Measurements from ENCODE around the gene JRKL. TPM values are rescaled to one million over a fixed set of nuclear protein-coding genes. Genes with fewer than 3 reads are reported as not detected.

JRKL gene
- total and polyA plus RNA-seq, 2 of the 13 experiments (the other 11 are each of a cell fraction or from before 2014, with no cell fraction given): 3.2 to 4.5 TPM

DNA sequence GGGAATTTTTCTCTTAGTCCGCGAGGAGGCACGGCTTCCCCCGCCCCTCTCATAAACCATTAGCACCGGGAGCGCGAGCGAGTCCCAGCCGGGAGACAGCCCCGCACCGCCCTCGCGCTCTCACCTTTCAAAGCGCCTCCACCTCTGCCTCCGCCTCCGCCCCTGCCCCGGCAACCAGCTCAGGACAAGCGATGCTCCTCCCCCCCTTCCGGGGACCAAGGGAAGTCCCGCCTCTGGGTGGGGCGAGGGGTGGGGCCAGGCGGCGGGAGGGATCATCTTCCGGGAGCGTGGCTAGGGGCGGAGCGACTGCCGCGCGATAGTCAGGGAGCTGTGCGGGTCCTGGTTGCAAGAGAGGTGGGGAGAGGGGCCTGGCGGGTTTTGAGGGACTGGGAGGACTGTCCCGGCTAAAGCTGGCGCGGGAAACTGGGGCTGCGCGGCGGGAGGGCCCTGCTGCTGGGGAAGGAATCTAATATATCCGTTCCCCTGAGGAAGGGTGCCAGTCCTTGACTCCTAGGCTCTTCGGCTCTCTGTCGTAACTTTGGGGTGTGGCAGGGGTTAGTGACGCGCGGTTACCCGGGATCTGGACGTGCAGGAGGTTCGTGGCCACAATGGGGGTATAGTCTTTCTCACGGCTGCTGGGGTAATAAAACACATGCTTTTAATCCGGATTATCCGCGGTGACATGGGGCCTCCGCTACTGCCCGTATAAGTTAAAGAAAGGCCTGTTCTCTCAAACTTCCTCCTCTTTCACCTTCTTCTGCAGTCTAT lies at the start of gene JRKL, which contains the start of gene CCDC82 (continued):
- TF ChIP-seq STAT6 (CRISPR knock-in tag; IDR thresholded peaks at IDR 0.05; ENCODE audit: borderline replicate concordance): no peak
- TF ChIP-seq, protein P1, sequence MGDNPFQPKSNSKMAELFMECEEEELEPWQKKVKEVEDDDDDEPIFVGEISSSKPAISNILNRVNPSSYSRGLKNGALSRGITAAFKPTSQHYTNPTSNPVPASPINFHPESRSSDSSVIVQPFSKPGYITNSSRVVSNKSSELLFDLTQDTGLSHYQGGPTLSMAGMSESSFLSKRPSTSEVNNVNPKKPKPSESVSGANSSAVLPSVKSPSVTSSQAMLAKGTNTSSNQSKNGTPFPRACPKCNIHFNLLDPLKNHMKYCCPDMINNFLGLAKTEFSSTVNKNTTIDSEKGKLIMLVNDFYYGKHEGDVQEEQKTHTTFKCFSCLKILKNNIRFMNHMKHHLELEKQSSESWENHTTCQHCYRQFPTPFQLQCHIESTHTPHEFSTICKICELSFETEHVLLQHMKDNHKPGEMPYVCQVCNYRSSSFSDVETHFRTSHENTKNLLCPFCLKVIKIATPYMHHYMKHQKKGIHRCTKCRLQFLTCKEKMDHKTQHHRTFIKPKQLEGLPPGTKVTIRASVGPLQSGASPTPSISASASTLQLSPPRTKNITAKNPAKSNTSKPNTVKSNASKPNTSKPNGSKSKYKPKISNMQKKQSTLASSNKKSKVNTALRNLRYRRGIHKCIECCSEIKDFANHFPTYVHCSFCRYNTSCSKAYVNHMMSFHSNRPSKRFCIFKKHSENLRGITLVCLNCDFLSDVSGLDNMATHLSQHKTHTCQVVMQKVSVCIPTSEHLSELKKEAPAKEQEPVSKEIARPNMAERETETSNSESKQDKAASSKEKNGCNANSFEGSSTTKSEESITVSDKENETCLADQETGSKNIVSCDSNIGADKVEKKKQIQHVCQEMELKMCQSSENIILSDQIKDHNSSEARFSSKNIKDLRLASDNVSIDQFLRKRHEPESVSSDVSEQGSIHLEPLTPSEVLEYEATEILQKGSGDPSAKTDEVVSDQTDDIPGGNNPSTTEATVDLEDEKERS (CRISPR knock-in tag; IDR thresholded peaks at IDR 0.05): 0 out of 2 replicates have a peak, but pooled peaks have one; percentile 42
- TF ChIP-seq ZNF225 (CRISPR knock-in tag; IDR thresholded peaks at IDR 0.05): no peak
- TF ChIP-seq RFX1 (IDR thresholded peaks at IDR 0.05): no peak
- peak; percentile 27; the same call in 1 of the 2 replicates for TF ChIP-seq ZNF605 (CRISPR knock-in tag; IDR thresholded peaks at IDR 0.05)
- TF ChIP-seq ATF4 (CRISPR knock-in tag; IDR thresholded peaks at IDR 0.05): peak in 1 of 2 experiments; percentile 28; a peak in 1 of 4 replicates
- TF ChIP-seq IRX3 (CRISPR knock-in tag; IDR thresholded peaks at IDR 0.05; ENCODE audit: borderline replicate concordance, low read depth): 0 out of 2 replicates have a peak, but pooled peaks have one; percentile 65
- TF ChIP-seq, protein P2, sequence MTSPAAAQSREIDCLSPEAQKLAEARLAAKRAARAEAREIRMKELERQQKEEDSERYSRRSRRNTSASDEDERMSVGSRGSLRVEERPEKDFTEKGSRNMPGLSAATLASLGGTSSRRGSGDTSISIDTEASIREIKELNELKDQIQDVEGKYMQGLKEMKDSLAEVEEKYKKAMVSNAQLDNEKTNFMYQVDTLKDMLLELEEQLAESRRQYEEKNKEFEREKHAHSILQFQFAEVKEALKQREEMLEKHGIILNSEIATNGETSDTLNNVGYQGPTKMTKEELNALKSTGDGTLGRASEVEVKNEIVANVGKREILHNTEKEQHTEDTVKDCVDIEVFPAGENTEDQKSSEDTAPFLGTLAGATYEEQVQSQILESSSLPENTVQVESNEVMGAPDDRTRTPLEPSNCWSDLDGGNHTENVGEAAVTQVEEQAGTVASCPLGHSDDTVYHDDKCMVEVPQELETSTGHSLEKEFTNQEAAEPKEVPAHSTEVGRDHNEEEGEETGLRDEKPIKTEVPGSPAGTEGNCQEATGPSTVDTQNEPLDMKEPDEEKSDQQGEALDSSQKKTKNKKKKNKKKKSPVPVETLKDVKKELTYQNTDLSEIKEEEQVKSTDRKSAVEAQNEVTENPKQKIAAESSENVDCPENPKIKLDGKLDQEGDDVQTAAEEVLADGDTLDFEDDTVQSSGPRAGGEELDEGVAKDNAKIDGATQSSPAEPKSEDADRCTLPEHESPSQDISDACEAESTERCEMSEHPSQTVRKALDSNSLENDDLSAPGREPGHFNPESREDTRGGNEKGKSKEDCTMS (CRISPR knock-in tag; conservative IDR thresholded peaks at IDR 0.05): no peak
- TF ChIP-seq ZNF547 (CRISPR knock-in tag; IDR thresholded peaks at IDR 0.05): peak; percentile 51
- no peak for TF ChIP-seq JDP2 (CRISPR knock-in tag; IDR thresholded peaks at IDR 0.05; ENCODE audit: borderline replicate concordance)
- TF ChIP-seq ATRX (CRISPR knock-in tag; IDR thresholded peaks at IDR 0.05; ENCODE audit: borderline replicate concordance): no peak
- peak; percentile 73 for TF ChIP-seq ZNF883 (CRISPR knock-in tag; IDR thresholded peaks at IDR 0.05; ENCODE audit: not compliant biosample characterization)
- TF ChIP-seq RFX5 (IDR thresholded peaks at IDR 0.05; ENCODE audit: low read depth, low read length): 0 out of 2 replicates have a peak, but pooled peaks have one; percentile 43
- no peak for TF ChIP-seq MAFF (IDR thresholded peaks at IDR 0.05; ENCODE audit: low read depth, low read length)
- TF ChIP-seq, protein P3, sequence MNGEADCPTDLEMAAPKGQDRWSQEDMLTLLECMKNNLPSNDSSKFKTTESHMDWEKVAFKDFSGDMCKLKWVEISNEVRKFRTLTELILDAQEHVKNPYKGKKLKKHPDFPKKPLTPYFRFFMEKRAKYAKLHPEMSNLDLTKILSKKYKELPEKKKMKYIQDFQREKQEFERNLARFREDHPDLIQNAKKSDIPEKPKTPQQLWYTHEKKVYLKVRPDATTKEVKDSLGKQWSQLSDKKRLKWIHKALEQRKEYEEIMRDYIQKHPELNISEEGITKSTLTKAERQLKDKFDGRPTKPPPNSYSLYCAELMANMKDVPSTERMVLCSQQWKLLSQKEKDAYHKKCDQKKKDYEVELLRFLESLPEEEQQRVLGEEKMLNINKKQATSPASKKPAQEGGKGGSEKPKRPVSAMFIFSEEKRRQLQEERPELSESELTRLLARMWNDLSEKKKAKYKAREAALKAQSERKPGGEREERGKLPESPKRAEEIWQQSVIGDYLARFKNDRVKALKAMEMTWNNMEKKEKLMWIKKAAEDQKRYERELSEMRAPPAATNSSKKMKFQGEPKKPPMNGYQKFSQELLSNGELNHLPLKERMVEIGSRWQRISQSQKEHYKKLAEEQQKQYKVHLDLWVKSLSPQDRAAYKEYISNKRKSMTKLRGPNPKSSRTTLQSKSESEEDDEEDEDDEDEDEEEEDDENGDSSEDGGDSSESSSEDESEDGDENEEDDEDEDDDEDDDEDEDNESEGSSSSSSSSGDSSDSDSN (CRISPR knock-in tag; IDR thresholded peaks at IDR 0.05): peak; percentile 68; the same call in 1 of the 2 replicates

Data from HepG2 (cell line).